ENCODE results near the gene HOXC12.

HOXC12 gene

DNA sequence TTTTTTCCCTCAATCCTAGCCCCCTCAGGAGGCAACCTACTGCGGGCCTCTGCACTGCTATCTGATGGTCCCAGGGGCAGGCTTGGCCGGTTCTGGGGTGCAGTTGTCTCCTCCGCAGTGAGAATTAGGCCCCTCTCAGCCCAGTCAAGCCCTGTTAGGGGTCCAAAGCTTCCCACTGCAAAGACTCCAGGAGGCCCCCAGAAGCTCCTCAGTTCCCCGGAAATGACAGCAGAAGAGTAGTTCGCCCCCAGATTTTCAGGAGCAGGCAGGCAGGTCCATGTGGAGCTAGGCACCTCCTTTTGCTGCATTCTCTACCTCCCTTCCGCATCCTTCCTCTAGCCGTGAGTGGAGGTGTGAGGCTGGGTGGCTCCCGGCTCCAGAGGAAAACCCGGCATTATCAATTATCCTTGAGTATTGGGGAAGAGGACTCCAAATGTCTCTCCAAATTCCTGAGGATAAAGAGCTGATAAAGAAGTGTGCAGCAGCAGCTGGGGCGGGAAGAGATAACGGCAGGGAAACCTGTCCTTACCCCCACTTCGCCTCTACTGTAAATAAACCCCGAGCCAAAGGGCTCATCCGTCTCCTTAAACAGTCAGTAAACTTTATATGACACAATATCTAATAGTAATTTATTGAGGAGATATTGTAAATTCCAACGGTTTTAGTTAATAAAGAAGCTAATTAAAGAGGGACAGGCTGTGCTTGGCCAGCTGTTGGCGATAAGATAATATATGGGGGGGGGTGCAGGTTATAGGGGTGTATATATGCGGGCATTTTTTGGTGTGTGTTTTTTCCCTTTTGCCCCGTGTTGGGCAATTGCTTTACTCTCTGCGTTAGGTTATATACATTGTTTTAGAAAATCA, 641 bp upstream of the HOXC12 start:
- in situ Hi-C loops (cut with HindIII; ENCODE audit: low sequenced_read_pairs), result no loop called here
- TF ChIP-seq, protein P1, sequence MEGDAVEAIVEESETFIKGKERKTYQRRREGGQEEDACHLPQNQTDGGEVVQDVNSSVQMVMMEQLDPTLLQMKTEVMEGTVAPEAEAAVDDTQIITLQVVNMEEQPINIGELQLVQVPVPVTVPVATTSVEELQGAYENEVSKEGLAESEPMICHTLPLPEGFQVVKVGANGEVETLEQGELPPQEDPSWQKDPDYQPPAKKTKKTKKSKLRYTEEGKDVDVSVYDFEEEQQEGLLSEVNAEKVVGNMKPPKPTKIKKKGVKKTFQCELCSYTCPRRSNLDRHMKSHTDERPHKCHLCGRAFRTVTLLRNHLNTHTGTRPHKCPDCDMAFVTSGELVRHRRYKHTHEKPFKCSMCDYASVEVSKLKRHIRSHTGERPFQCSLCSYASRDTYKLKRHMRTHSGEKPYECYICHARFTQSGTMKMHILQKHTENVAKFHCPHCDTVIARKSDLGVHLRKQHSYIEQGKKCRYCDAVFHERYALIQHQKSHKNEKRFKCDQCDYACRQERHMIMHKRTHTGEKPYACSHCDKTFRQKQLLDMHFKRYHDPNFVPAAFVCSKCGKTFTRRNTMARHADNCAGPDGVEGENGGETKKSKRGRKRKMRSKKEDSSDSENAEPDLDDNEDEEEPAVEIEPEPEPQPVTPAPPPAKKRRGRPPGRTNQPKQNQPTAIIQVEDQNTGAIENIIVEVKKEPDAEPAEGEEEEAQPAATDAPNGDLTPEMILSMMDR (IDR thresholded peaks at IDR 0.05; ENCODE audit: low read depth, low read length), result no peak
- no peak for DNase-seq (ENCODE audit: low read depth, low spot score)
- H3K4me3 ChIP-seq (ENCODE audit: low read depth, low read length), result no peak overlapping the region

DNA sequence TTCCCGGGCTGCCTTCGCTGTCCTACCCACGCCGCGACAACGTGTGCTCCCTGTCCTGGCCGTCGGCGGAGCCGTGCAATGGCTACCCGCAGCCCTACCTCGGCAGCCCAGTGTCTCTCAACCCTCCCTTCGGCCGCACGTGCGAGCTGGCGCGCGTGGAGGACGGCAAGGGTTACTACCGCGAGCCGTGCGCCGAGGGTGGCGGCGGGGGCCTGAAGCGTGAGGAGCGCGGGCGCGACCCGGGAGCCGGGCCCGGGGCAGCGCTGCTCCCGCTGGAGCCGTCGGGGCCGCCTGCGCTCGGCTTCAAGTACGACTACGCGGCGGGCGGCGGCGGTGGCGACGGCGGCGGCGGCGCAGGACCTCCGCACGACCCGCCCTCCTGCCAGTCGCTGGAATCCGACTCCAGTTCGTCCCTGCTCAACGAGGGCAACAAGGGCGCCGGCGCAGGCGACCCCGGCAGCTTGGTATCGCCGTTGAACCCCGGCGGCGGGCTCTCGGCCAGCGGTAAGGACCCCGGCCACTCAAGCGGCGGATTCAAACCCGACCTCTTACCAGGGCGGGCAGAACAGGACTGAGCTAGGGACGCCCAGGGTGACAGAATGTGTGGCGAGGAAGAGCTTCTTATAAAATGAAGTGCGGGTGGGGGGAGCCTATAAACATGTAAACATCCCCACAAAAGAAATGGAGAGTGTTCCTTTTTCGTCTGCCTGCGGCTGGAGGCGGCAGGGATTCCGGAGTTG, 503 bp downstream of the HOXC12 start:
- in situ Hi-C loops (cut with HindIII; ENCODE audit: low sequenced_read_pairs), result no loop called here
- no peak for DNase-seq (ENCODE audit: low read depth, low spot score)
- TF ChIP-seq, protein P1 (IDR thresholded peaks at IDR 0.05; ENCODE audit: low read depth, low read length), result no peak
- no peak overlapping the region for H3K4me3 ChIP-seq (ENCODE audit: low read depth, low read length)

DNA sequence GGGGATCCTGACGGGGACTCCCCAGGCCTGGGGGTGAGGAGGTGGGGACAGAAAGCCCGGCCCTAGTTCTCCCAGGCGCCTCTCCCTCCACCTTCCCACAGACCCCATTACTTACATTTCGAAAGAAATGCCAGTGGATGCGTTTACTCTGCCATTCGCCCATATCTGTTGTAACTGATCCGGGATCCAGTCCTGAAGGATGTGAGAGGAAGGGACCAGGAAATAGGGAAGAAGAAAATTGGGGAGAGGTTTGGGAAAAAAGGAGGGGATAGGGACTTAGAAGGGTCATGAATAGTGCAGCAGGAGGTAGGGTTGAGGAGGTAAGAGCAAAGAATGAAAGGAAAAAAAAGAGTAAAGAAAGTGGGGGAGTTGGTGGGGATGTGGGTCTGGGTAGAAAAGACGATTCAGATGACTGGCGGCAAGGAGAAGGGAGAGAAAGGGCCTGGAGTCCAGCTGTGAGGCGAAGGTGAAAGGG, 1.1 kb downstream of the HOXC12 start:
- in situ Hi-C loops (cut with HindIII; ENCODE audit: low sequenced_read_pairs), result no loop called here
- H3K4me3 ChIP-seq (ENCODE audit: low read depth, low read length), result no peak overlapping the region
- TF ChIP-seq, protein P1 (IDR thresholded peaks at IDR 0.05; ENCODE audit: low read depth, low read length), result no peak
- DNase-seq (ENCODE audit: low read depth, low spot score), result no peak

DNA sequence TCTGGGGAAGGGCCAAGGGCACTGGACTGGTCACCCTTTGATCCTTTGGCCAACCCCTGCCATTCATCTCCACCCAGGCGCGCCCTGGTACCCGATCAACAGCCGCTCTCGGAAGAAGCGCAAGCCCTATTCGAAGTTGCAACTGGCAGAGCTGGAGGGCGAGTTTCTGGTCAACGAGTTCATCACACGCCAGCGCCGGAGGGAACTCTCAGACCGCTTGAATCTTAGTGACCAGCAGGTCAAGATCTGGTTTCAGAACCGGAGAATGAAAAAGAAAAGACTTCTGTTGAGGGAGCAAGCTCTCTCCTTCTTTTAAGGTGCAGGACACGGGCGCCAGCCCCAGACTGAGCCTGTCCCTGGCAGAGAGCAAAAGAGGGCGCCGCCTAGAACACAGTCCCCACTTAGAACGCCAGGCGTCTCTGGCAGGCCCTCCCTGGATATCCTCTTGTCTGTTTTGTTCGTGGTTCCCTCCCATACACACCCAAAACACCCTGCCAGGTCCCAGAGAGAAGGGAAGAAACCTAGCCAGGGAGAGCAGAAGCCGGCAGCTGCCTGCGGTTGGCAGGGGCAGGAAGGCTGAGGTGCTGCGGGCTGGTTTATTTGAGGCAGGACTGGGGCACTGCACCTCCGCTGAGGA, 1.7 kb downstream of the HOXC12 start:
- in situ Hi-C loops (cut with HindIII; ENCODE audit: low sequenced_read_pairs), result no loop called here
- TF ChIP-seq, protein P1 (IDR thresholded peaks at IDR 0.05; ENCODE audit: low read depth, low read length), result no peak
- no peak for DNase-seq (ENCODE audit: low read depth, low spot score)
- H3K4me3 ChIP-seq (ENCODE audit: low read depth, low read length), result no peak overlapping the region

DNA sequence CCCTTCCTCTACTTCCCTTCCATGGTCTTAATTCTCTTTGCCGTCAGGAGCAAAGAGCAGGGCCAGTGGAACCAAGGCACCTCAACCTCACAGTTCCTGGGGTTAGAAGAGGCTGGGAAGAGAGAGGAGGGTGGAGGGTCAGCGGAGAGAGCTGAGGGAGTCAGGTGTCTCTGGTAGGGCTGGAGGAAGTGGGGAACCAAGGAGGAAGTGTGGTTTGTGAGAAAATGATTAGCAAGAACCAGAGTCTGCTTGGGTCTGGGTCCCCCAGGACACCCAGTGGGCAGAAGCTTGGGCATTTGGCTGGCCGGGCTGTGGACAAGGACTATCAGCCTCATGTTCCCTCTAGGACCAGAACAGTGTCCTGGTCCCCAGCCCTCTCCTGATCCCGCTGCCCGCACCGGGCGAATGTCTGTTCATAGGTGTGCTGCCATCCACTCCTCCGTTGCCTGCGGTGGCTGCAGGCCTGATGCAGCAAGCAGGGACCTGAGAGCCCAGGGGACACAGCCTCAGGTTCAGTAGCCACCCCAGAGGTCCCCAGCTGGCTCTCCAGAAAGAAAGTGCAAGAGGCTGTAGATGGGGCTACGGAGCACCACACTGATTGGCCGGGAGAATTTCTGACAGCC, 2.3 kb downstream of the HOXC12 start:
- no peak for DNase-seq (ENCODE audit: low read depth, low spot score)
- H3K4me3 ChIP-seq (ENCODE audit: low read depth, low read length), result no peak overlapping the region
- TF ChIP-seq, protein P1 (IDR thresholded peaks at IDR 0.05; ENCODE audit: low read depth, low read length), result no peak
- in situ Hi-C loops (cut with HindIII; ENCODE audit: low sequenced_read_pairs), result no loop called here

DNA sequence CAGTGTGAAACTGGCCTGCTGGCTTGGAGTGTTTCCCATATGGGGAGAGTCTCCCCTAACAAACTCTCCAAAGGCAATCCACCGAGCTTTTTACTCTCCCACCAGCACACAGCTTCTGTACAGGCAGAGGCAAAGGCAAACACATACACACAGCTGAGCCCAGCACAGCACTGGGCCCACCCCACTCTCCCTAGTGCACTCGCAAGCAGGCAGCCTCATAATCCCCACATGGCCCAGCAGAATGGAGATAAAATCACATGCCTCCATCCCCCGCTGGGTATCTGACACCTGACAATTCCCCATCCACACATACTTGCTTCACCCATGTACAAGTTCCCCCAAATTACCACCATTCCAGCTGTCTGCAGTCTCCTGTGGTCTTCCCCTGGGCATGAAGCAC, 3.4 kb downstream of the HOXC12 start:
- no peak for DNase-seq (ENCODE audit: low read depth, low spot score)
- no peak overlapping the region for H3K4me3 ChIP-seq (ENCODE audit: low read depth, low read length)
- in situ Hi-C loops (cut with HindIII; ENCODE audit: low sequenced_read_pairs), result no loop called here
- TF ChIP-seq, protein P1 (IDR thresholded peaks at IDR 0.05; ENCODE audit: low read depth, low read length), result no peak
